Fibroblast of gingiva (primary cell): Measurements from ENCODE around the gene CCNYL1.

Source experiments
- DNase-seq: peaks from one replicate; pipeline ENCODE4 v3.0.0-alpha.2; 2011; ENCODE audit warnings: low read depth

Gene CCNYL1

DNA sequence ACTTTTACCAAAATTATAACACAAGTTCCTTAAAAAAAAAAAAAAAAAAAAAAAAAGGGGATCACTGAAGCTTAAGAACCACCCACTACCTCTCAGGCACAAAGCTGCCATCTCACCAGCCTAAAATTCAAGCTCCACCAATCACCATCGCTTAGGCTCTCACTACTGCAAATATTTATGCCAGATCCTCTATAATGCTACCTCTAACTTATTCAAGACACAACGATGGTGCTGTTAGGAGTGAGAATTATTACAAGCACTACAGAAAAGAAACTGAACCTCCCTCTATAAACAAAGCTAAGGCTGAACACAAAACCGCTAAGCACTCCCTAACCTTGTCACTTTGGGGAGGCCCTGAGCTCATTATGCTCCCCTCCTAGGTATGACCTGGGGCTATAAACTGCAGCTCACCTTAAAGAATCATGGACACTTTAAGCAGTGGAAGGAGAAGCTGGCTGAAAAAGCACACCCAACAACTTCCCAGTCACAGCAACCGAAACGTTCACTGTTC lies 54.7 kb downstream of the CCNYL1 start:
- DNase-seq: no peak

DNA sequence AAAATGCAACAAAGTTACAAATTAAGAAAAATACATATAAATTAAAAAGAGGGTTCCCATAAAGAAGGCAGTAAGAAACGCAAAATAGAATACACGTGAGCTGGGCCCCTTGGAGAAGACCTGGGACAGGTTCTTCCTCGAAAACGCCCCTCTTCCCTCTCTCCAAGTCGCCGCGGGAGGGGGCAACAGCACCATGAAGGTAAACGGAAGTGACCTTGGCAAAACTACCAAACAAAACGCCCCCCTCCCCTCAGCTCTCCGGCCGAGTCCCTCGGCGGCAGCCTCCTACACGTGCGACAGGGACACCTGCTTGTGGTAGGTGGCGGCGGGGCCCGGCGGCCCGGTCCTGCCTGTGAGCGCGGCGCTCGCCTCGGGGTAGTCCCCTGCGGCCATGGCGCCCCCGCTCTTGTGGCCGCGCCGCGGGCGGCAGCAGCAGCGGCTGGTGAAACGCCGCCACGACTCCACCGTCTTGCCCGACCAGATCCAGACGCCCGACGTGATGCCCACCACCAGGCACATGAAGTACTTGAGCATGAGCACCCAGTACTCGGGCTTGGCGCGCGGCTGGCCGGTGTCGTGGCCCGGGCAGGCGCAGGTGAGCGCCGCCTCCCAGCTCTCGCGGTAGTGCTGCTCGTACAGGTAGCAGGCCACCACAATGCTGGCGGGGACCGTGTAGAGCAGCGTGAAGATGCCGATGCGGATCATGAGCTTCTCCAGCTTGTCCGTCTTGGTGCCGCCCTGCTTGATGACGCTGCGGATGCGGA lies 55.4 kb downstream of the CCNYL1 start:
- no peak for DNase-seq

DNA sequence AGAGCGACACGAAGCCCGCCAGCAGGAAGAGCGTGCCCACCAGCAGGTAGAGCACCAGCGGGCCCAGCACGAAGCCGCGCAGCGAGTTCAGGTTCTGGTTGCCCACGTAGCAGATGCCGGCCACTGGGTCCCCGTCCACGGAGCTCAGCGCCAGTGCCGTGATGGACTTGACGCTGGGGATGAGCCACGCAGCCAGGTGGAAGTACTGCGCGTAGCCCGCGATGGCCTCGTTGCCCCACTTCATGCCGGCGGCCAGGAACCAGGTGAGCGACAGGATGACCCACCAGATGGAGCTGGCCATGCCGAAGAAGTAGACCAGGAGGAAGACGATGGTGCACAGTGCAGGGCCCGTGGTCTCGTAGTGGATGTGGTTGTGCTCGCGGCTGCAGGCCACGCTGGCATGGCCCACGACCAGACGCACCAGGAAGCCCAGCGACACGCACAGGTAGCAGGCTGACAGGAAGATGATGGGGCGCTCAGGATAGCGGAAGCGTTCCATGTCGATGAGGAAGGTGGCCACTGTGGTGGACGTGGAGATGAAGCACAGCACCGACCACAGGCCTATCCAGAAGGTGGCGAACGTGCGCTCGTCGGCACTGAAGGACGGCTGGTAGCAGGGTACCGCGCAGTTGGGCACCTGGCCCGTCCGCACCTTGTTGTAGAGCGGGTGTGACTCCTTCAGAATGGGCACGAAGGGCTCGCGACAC lies 56.2 kb downstream of the CCNYL1 start:
- peak; percentile 26 for DNase-seq

DNA sequence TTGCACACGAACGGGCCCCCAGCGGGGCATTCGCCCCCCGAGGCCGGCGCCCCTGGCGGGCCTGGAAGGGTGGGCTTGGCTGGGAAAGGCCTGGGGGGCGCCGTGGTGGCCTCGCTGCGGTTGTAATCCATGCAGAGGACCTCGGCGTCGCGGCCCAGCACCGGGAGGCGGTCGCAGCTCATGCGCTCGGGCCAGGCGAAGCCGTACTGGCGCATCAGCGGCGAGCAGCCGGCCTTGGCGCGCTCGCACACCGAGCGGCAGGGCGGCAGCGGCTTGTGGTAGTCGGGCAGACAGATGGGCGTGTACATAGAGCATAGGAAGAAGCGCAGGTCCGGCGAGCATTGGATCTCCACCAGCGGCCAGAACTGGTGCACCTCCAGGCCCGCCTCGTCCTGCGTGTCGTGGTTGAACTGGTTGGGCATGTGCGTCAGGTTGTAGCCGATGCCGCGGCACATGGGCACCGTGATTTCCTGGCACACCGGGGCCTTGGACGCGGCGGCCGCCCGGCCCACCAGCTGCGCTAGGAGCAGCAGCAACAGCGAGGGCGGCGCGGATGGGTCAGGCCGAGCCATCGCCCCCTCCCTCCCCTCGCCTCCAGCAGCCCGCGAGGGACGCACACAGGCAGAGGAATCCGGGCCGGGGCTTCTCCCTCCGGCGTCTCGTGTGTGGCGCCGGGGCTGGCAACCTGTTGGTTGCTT lies 56.9 kb downstream of the CCNYL1 start:
- peak; percentile 39 for DNase-seq

DNA sequence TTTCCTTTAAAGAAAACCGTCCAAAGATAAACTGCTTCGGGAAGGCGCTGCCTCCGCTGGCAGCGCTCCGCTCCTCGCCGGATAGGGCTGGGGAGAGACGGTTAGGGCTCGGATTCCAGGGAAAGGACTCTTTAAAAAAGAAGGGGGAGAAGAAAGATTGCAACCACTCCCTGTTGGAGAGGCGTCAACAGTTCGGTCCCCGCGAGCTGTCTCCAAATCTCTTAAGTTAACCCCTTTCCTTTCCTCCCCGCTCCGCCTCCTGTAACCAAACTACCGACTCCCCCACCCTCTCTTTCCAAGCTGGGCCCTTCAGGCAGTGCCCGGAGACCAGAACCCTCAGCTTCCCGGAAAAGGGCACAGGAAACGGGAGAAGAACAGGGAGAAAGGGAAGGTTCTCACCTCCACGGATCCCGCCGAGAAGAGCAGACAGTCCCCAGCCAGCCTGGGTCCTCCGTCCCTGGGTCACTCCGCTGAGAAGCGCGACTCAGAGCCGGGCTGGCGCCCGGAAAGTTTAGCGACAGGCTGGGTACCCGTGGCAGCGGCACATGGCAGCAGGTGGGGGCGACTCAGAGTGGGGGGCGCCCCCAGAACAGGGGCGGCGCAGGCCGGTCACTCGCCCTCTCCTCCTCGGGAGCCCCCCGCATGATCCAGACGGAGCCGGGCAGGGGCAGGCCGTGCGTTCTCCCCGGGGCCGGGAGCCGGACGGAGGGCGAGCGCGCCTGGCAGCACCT lies 57.6 kb downstream of the CCNYL1 start:
- DNase-seq: peak; percentile 61

DNA sequence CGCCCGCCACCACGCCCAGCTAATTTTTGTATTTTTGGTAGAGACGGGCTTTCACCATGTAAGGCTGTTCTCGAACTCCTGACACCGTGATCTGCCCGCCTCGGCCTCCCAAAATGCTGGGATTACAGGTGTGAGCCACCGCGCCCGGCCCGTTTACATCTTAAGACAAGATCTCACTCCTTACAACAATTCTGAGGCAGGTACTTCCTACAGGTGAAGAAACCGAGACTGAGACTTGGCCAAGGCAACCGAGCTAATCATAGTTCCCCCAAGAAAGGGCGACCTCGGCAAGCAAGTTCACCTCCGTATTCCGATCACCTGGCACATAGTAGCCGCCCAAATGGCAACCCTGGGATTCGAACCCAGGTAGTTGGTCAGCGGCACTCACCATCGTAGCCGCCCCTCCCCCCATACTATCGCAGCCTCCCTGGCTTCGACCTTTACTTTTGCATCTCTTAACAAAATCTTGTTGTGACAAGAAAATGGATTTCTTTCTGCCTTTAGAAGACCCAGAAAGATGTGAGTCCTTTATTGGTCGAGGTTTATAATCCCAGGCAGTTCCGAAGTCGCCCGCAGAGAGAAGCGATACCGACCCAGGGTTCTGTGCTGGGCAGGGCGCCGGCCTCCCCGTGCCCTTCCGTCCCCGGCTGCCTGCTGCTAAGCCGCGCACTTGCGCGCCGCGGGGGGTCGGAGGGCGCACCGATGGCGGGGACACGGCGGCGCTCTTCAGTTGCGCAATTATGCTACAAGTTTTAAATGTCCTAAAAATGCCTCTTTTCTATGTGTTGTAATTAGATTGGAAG lies 59.4 kb downstream of the CCNYL1 start:
- peak; percentile 35 for DNase-seq

DNA sequence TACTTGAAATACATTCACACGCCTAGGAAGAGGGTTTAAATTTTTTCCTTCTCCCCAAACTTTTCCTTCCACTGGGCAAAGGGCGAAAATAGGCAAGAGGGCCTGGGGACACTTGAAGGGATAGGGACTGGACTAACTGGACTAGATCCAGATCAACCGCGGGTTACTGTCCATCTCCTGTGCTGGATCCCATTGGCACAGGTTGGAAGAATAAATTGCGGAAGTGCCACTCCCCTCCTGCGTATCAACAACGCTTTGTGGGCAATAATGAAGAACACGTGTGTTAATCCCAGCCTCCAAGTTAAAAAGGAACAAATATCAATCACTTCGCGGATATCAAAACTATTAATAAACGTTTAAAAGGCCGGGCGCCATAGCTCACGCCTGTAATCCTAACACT lies 60.0 kb downstream of the CCNYL1 start:
- DNase-seq: no peak

DNA sequence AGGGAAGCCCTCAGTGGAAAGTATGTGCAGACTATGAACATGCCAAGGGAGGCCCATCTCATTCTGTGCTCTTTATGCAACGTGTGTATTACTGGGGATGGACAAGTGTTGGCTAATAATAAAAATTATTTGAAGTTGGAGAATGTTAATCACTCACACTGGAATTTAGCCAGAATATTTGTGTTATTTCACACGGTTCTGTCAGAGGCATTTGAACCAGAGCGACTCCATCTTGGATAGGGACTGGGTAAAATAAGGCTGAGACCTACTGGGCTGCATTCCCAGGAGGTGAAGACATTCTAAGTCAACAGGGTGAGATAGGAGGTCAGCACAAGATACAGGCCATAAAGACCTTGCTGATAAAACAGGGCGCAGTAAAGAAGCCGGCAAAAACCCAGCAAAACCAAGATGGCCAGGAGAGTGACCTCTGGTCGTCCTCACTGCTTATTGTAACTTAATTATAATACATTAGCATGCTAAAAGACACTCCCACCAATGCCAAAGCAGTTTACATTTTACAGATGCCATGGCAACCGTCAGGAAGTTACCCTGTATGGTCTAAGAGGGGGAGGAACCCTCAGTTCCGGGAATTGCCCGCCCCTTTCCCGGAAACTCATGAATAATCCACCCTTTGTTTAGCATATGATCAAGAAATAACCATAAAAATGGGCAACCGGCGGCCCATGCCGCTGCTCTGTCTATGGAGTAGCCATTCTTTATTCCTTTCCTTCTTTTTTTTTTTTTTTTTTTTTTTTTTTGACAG lies 60.8 kb downstream of the CCNYL1 start:
- peak; percentile 14 for DNase-seq

DNA sequence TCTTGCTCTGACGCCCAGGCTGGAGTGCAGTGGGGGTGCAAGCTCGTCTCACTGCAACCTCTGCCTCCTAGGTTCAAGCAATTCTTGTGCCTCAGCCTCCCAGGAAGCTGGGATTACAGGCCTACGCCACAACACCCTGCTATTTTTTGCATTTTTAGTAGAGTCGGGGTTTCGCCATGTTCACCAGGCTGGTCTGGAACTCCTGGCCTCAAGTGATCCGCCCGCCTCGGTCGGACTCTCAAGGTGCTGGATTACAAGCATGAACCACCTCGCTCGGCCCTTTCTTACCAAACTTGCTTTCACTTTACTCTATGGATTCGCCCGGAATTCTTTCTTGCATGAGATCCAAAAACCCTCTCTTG lies 61.4 kb downstream of the CCNYL1 start:
- DNase-seq: no peak

DNA sequence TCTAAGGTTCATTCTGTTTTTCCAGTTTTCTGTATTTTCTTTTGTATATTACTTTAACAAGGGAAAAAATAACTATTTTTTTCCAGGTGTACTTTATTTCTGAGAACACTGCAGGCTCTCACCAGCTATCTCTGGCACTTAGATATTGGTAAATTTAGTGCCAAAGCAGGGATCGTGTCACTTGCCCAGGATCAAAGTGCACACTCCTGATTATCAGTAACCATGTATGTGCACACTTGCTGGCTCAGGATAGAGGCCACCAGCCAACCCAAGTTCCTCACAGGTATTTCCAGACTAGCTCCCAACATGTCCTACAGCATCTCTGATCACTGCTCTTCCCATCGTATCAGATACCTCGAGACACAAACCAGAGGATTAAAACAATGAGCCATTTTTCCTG lies 64.0 kb downstream of the CCNYL1 start:
- DNase-seq: no peak

DNA sequence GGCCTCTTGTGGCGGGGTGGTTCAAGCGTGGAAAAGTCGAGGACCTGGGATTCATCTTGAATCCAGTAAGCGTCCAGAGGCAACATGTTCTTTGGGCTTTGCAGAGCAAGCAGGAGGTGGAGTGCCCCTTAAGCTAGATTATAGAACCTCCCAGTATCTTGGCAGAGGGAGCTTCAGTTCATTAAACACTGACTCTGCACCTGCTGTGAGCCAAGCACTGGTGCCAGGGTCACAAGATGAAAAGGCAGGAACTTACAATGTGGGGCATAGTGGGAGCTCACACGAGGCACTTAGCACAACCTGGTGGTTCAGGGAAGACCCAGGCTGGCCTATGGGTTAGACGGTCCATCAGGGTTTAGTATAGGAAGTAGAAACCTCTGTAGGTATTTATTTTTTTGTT lies 65.7 kb downstream of the CCNYL1 start:
- DNase-seq: no peak

DNA sequence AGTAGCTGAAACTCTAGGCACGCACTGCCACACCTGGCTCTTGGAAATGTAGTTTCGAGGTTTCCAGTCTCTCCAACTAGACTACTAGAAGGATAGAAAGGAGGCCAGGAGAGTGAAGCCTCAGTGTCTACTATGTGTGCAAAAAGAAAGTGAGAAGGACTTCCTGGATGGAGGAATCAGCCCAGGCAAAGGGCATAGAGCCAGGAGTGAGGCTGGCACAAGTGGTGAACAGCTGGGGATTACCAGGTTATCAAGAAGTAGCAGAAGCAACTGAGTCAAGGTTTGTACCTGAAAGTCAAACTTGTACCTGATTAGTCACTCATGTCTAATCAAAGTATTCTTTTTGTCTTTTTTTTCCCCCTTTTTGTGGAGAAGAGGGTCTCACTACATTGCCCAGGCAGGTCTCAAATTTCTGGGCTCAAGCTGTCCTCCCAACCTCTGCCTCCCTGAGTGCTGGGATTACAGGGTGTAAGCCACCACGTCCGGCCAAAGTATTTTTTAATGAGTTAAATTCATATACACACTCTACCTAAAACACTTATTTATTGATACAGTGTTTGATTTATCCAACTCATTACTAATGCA lies 67.0 kb downstream of the CCNYL1 start:
- DNase-seq: no peak

DNA sequence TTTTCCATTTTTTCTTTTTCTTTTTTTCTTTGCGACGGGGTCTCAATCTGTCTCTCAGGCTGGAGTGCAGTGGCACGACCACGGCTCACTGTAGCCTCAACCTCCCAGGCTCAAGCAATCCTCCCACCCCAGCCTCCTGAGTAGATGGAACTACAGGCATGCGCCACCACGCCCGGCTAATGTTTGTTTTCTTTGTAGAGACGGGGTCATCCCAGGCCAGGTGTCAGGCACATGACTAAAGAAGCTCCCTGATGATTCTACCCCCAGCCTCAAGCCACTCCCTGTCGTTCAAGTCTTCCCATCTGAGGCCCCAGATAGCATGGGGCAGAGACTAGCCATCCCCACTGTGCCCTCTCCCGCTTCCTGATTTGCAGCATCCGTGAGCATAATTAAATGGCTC lies 68.1 kb downstream of the CCNYL1 start:
- DNase-seq: no peak

DNA sequence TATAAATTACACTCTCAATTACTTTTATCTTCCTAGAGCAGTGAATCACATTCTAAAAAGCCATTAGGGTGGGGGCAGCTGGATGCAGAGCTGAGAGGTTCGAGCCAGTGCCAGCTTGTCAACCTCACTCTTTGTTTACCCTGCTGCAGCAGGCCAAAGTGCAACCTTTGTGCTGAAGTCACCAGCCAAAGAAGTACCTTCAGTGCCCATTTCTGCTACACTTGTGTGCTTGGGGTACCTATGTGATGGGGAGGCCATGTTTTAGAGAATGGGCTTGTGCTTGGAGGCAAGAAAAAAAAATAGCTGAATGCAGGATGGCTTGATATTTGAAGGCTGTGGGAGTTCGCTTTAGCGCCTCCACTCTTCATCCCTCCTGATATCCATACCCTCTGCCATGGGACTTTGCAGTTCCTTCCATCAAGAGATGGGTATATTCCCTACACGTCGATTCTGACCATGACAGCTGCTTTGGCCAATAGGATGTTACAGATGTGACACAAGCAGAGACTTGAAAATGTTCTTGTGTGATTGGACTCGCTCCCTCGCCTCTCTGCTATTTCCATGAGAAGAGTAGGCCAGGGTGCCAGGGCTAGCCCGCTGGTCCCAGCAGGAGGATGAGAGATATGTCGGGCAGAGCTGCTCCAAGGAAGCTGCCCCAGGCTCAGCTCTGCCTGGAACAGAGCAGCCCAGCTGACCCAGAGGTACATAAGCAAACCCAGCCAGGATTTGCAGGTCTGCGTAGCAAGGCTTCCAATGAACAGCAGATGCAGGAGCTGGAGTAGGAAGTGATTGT lies 71.0 kb downstream of the CCNYL1 start:
- no peak for DNase-seq

DNA sequence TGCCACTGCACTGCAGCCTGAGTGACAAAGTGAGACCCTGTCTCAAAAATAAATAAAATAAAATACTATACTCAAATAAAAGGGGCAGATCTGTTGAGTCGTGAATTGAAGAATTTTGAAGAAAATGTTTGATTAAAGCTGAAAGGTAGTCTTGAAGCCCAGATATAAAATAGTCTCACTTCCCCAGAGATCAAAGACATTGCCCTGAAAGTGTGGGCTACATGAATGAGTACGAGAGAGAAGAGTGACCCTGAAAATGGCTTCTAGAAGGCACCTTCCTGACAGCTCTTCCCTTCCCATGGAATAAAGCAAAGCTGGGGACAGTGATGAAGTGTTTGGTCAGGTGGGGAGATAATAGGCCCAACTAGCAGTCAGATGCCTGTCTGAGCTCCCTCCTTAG lies 72.1 kb downstream of the CCNYL1 start:
- DNase-seq: no peak

DNA sequence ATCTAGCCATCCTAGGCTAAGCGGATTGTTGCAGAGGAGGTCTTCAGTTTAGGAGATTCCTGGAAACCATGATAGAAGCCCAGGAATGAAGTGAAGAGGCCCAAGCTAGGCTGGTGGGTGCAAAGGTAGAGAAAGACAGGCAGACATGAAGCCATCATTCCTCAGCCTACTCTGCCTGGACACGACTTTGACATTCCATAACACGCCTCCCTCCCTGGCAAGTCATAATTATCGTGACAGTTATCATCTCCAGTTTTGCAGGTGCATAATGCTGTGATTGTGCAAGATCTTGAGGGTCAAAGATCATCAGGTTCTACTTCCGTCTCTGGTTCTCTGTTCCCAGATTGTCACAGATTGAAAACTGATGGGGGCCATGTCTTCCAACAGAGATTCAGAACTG lies 73.5 kb downstream of the CCNYL1 start:
- no peak for DNase-seq

DNA sequence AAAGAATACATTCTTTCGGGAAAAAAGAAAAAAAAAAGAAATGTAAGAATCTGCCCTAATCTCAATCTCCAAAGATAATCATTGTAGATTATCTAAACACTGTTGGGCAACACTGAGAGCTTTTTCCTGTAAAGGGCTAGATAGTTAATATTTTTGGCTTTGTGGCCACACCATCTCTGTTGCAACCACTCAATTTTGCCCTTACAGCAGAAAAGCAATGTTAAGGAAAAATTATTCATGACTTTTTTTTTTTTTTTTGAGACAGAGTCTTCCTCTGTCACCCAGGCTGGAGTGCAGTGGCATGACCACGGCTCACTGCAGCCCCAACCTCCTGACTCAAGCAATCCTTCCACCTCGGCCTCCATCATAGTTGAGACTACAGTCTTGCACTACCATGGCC lies 75.6 kb downstream of the CCNYL1 start:
- no peak for DNase-seq

DNA sequence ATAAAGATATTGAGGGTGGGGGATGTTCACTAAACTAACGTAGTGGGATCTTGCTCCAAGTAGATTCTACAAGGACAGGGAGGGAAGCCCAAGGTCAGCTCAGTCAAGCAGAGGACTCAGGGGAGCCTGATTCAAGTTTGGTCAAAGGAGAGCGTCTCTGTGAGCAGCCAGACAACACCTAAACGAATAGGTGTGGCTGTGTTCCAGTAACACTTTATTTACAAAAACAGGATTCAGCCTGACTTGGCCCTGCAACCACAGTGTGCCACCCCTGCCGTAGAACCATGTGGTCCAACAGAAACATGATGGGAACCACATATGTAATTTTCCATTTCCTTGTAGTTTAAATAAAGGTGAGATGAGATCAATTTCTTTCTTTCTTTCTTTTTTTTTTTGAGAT lies 76.4 kb downstream of the CCNYL1 start:
- no peak for DNase-seq

DNA sequence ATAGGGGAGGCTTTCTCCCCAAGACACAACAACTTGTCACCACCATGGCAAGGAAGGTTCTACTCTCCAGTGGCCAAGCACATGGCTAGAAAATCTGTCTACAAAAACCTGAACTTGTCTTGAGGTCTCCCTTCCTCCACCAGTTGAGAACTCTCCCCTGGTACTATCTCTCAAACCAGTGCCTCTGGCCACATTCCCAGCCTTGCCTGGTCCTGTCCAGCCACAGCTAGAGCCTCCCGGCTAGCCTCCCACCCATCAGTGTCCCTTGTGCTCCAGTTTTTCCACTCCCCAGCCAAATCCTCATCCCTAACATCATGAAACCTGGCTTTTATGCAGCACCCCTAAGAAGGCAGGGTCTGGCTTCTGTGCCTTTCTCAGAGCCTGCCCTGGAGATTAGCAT lies 79.5 kb downstream of the CCNYL1 start:
- no peak for DNase-seq
